ENCODE results near the gene GPATCH8.

Gene GPATCH8

DNA sequence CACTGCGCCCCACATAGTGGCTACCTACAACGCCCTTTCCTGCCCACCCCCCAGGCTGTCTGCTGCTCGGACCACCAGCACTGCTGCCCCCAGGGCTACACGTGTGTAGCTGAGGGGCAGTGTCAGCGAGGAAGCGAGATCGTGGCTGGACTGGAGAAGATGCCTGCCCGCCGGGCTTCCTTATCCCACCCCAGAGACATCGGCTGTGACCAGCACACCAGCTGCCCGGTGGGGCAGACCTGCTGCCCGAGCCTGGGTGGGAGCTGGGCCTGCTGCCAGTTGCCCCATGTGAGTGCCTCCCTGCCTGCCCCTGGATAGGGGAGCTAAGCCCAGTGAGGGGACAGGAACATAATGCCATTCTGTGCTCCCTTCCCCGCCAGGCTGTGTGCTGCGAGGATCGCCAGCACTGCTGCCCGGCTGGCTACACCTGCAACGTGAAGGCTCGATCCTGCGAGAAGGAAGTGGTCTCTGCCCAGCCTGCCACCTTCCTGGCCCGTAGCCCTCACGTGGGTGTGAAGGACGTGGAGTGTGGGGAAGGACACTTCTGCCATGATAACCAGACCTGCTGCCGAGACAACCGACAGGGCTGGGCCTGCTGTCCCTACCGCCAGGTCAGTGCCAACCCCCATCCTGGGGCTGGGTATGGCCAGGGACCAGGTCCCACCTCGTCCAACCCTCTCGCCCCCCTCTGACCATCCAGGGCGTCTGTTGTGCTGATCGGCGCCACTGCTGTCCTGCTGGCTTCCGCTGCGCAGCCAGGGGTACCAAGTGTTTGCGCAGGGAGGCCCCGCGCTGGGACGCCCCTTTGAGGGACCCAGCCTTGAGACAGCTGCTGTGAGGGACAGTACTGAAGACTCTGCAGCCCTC is 151.0 kb downstream of the GPATCH8 start:
- no peak for DNase-seq

DNA sequence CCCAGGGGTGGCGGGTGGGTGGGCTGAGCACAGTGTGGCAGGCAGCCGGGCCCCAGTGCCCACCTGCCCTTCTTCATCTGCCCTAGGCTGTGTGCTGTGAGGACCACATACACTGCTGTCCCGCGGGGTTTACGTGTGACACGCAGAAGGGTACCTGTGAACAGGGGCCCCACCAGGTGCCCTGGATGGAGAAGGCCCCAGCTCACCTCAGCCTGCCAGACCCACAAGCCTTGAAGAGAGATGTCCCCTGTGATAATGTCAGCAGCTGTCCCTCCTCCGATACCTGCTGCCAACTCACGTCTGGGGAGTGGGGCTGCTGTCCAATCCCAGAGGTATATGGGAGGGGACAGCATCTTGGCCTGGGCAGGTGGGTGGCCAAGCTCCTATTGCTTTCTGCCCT is 151.7 kb downstream of the GPATCH8 start:
- DNase-seq, result no peak

DNA sequence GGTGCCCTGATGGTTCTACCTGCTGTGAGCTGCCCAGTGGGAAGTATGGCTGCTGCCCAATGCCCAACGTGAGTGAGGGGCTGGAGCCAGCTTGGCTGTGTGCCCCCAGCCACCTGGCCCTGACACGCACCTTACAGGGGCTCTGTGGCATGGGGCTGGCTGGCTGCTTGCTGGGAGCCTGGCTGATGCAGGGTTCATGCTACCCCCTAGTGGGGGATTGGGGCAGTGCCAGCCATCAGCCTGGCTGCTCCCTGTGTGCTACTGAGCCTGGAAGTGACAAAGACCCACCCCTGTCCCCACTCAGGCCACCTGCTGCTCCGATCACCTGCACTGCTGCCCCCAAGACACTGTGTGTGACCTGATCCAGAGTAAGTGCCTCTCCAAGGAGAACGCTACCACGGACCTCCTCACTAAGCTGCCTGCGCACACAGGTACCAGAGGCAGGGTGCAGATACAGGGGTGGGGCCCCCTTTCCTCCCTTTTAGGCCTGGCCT is 152.4 kb downstream of the GPATCH8 start:
- peak; percentile 90 for DNase-seq

DNA sequence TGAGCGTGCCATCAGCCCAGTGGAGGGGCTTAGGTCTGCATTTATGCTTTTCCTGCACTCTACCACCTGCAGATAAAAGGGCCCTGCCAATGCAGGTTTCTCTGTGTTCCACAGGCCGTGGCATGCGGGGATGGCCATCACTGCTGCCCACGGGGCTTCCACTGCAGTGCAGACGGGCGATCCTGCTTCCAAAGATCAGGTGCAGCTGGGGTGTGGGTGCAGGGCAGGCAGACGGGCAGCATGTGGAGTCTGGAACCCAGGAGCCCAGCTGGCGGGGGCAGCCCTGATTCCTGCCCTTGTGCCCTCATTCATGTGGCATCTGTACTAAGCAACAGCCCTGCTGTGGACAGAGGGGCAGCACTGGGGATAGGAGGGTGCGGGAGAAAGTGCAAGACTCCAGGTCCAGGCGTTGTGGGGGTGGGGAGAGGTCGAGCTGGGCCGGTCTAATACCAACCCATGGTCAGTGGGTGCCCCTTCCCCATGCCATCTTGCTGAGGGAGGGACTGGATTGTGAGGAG is 153.6 kb downstream of the GPATCH8 start:
- no peak for DNase-seq

DNA sequence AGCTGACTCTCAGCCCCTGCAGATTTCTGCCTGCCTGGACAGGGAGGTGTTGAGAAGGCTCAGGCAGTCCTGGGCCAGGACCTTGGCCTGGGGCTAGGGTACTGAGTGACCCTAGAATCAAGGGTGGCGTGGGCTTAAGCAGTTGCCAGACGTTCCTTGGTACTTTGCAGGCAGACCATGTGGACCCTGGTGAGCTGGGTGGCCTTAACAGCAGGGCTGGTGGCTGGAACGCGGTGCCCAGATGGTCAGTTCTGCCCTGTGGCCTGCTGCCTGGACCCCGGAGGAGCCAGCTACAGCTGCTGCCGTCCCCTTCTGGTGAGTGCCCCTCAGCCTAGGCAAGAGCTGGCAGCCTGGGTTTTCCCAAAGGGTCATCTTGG is 154.2 kb downstream of the GPATCH8 start:
- DNase-seq, result no peak

DNA sequence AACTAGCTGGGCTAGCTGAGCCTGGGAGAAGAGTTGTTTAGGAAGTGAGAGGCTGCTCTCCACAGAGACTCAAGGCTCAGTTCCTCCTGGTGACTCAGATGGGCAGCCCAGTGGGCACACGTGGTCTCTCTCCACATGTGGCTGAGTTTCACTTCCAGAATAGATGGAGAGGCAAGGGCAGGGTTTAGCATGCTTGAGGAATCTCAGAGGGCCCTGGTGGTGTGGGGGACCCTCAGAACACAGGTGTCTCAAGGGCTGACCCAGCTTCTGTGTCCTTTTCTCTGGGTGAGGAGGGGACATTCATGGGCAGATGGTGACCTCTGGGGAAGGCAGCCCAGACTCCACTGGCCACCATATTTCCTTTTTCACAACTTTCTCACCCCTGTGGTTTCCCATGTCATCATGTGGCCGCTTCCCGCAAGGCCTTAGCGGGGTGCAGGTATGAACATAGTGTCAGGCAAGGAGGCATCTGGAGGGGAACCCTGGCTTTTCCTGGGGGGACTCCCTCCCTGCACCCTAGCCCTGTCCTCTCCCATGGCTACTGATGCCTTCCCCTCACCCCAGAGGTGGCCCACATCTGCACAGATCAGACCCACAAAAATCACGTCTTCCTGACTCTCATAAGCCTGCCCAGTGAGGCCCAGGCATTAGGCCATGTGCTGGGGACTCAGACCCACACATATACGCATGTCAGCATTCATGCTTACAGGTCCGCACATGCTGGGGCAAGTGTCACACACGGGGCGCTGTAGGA is 154.8 kb downstream of the GPATCH8 start:
- no peak for DNase-seq

Measured in activated CD8-positive, alpha-beta memory T cell treated with anti-CD3 and anti-CD28 coated beads for 24 hours (primary cell).